ENCODE results near the gene NECTIN3.

NECTIN3 gene

DNA sequence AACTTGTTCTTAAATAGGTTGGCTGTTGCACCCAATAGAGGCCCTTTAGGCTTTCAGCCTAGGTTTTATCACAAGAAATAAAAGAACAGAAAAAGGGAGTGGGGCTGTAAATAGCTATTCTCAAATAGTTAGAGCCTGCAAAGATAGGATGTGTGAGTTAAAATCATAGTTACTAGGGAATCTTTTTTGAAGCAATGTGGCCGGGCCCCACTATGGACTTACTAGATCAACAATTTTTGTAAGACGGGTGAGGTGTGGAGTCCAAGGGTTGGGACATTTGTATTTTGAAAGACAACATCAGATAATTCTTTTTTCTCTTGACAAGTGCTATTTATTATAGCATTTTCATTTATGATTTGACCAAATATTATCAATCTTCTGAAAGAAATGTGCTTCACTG, 5.8 kb downstream of the NECTIN3 start:
- no peak overlapping the region for H3K4me3 ChIP-seq (ENCODE audit: low read depth, low read length)
- TF ChIP-seq, protein P1, sequence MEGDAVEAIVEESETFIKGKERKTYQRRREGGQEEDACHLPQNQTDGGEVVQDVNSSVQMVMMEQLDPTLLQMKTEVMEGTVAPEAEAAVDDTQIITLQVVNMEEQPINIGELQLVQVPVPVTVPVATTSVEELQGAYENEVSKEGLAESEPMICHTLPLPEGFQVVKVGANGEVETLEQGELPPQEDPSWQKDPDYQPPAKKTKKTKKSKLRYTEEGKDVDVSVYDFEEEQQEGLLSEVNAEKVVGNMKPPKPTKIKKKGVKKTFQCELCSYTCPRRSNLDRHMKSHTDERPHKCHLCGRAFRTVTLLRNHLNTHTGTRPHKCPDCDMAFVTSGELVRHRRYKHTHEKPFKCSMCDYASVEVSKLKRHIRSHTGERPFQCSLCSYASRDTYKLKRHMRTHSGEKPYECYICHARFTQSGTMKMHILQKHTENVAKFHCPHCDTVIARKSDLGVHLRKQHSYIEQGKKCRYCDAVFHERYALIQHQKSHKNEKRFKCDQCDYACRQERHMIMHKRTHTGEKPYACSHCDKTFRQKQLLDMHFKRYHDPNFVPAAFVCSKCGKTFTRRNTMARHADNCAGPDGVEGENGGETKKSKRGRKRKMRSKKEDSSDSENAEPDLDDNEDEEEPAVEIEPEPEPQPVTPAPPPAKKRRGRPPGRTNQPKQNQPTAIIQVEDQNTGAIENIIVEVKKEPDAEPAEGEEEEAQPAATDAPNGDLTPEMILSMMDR (IDR thresholded peaks at IDR 0.05; ENCODE audit: low read depth, low read length): no peak
- in situ Hi-C loops (cut with HindIII; ENCODE audit: low sequenced_read_pairs): no loop called here
- DNase-seq (ENCODE audit: low read depth, low spot score): no peak

DNA sequence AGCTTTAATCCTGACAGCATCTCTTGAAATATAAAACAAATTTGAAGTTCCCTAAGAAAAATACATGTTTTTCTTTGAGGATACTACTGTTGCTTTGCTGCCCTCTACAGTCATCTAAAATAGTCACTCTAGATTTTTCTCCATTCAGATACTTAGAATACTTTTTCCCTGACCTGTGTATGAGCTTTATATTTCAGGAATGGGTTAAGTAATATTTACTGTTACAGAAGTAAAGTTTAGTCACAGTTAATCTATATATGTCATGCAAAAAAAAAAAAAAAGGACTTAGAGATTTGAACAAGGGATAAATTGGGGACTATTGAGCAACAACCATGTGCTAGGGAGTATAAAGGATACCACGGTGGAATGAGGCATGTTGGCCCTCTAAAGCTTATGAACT, 8.8 kb downstream of the NECTIN3 start:
- peak; percentile 76 for DNase-seq (ENCODE audit: low read depth, low spot score)
- no peak overlapping the region for H3K4me3 ChIP-seq (ENCODE audit: low read depth, low read length)
- TF ChIP-seq, protein P1 (IDR thresholded peaks at IDR 0.05; ENCODE audit: low read depth, low read length): peak; percentile 60
- in situ Hi-C loops (cut with HindIII; ENCODE audit: low sequenced_read_pairs): no loop called here

DNA sequence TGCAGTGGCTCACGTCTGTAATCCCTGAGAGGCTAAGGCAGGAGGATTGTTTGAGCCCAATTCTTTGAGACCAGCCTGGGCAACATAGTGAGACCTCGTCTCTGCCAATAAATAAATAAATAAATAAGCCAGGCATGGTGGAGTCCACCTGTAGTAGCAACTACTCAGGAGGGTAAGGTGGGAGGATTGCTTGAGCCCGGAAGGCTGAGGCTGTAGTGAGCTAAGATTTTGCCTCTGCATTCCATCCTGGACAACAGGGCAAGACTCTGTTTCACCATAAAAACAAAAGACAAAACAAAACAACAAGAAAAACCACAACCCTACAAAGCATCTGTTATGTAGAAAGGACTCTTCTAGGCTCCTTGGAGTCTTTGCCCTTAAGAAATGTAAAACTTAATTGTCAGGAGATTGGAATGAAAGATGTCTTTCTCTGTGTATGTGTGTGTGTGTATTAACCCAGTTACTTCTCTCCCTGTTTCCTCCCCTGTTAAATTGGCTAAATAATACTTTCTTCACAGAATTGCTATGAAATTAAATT, 9.5 kb downstream of the NECTIN3 start:
- TF ChIP-seq, protein P1 (IDR thresholded peaks at IDR 0.05; ENCODE audit: low read depth, low read length): no peak
- in situ Hi-C loops (cut with HindIII; ENCODE audit: low sequenced_read_pairs): no loop called here
- H3K4me3 ChIP-seq (ENCODE audit: low read depth, low read length): no peak overlapping the region
- DNase-seq (ENCODE audit: low read depth, low spot score): no peak

DNA sequence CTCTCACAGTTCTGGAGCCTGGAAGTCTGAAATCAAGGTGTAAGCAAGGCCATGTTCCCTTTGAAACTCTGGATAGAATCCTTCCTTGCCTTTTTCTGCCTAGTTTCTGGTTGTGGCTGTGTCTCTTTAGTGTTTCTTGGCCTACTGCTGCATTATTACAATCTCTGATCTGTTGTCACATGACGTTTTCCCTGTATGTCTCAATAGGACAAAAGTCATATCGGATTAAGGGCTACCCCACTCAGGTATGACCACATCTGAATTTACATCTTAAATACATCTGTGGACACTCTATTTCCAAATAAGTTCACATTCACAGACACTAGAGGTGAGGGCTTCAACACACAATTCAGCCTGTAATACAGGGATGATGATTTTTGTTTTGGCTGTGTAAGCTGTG, 13.3 kb downstream of the NECTIN3 start:
- in situ Hi-C loops (cut with HindIII; ENCODE audit: low sequenced_read_pairs): no loop called here
- TF ChIP-seq, protein P1 (IDR thresholded peaks at IDR 0.05; ENCODE audit: low read depth, low read length): no peak
- H3K4me3 ChIP-seq (ENCODE audit: low read depth, low read length): no peak overlapping the region
- DNase-seq (ENCODE audit: low read depth, low spot score): no peak

DNA sequence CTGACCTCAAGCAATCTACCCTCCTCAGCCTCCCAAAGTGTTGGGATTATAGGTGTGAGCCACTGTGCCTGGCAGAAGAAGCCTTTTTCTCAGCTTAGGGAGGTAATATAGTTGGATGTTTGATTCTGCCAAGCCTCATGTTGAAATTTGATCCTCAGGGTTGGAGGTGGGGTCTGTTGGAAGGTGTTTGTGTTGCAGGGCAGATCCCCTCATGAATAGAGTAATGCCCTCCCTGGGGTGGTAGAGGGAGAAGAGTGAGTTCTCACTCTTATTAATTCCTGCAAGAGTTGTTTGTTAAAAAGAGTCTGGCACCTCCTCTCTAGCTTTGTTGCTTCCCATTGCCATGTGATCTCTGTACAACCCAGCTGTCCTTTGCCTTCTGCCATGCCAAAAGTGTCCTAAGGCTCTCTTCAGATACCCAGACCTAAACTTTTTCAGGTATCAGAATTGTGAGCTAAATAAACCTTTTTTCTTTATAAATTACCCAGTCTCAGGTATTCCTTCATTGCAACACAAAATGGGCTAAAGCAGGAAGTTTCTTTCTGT, 16.4 kb downstream of the NECTIN3 start:
- in situ Hi-C loops (cut with HindIII; ENCODE audit: low sequenced_read_pairs): no loop called here
- TF ChIP-seq, protein P1 (IDR thresholded peaks at IDR 0.05; ENCODE audit: low read depth, low read length): no peak
- DNase-seq (ENCODE audit: low read depth, low spot score): no peak
- no peak overlapping the region for H3K4me3 ChIP-seq (ENCODE audit: low read depth, low read length)

DNA sequence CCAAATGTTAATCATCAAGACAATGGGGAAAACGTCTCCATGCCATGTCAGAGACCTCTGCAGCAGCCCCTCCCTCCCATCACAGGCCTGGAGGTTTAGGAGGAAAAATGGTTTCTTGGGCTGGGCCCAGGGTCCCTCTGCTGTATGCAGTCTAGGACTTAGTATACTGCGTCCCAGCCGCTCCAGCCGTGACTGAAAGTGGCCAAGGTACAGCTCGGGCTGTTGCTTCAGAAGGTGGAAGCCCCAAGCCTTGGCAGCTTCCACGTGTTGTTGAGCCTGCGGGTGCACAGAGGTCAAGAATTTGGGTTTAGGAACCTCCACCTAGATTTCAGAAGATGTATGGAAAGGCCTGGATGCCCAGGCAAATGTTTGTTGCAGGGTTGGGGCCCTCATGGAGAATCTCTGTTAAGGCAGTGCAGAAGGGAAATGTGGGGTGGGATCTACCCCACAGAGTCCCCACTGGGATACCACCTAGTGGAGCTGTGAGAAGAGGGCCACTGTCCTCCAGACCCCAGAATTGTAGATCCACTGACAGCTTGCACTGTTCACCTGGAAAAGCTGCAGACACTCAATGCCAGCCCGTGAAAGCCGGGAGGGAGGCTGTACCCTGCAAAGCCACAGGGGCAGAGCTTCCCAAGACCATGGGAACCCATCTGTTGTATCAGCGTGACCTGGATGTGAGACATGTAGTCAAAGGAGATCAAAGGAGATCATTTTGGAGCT, 25.0 kb downstream of the NECTIN3 start:
- H3K4me3 ChIP-seq (ENCODE audit: low read depth, low read length): no peak overlapping the region
- TF ChIP-seq, protein P1 (IDR thresholded peaks at IDR 0.05; ENCODE audit: low read depth, low read length): no peak
- in situ Hi-C loops (cut with HindIII; ENCODE audit: low sequenced_read_pairs): no loop called here
- no peak for DNase-seq (ENCODE audit: low read depth, low spot score)

Data from astrocyte of the spinal cord (primary cell).